Activated CD4-positive, alpha-beta T cell treated with anti-CD3 and anti-CD28 coated beads for 1 hour (primary cell): ENCODE measurements around the gene TEP1.

Experiments used
- DNase-seq: peaks from one replicate; pipeline ENCODE4 v3.0.0-alpha.2; 2020

Gene TEP1

GRCh38 chr14:20429801-20430669 lies 16.7 kb upstream of the TEP1 start:
- no peak for DNase-seq

GRCh38 chr14:20428802-20429201 lies 15.5 kb upstream of the TEP1 start:
- DNase-seq: no peak

GRCh38 chr14:20428010-20428365 lies 14.7 kb upstream of the TEP1 start:
- no peak for DNase-seq

- DNase-seq: no peak
Measured at GRCh38 chr14:20427231-20428009, 14.1 kb upstream of the TEP1 start.

- DNase-seq: no peak
Measured at GRCh38 chr14:20424851-20425250, 11.6 kb upstream of the TEP1 start.

GRCh38 chr14:20422886-20423285 lies 9.6 kb upstream of the TEP1 start:
- no peak for DNase-seq

- no peak for DNase-seq
Measured at GRCh38 chr14:20421267-20421666, 8.0 kb upstream of the TEP1 start.

- DNase-seq: no peak
Measured at GRCh38 chr14:20419419-20419818, 6.1 kb upstream of the TEP1 start.

- no peak for DNase-seq
Measured at GRCh38 chr14:20418501-20418909, 5.2 kb upstream of the TEP1 start.

- no peak for DNase-seq
Measured at GRCh38 chr14:20417250-20418186, 4.2 kb upstream of the TEP1 start.

- no peak for DNase-seq
Measured at GRCh38 chr14:20416223-20416622, 2.9 kb upstream of the TEP1 start.

- DNase-seq: no peak
Measured at GRCh38 chr14:20415782-20416206, 2.5 kb upstream of the TEP1 start.

GRCh38 chr14:20413744-20414082 lies 412 bp upstream of the TEP1 start:
- DNase-seq: no peak

- DNase-seq: no peak
Measured at GRCh38 chr14:20412411-20412810, 890 bp downstream of the TEP1 start.

GRCh38 chr14:20409226-20409625 lies 4.1 kb downstream of the TEP1 start:
- DNase-seq: no peak

GRCh38 chr14:20403521-20403920 lies 9.8 kb downstream of the TEP1 start:
- DNase-seq: no peak

GRCh38 chr14:20400965-20401593 lies 12.2 kb downstream of the TEP1 start:
- no peak for DNase-seq

GRCh38 chr14:20400589-20400964 lies 12.7 kb downstream of the TEP1 start:
- no peak for DNase-seq

GRCh38 chr14:20397511-20397910 lies 15.8 kb downstream of the TEP1 start:
- no peak for DNase-seq

GRCh38 chr14:20391505-20391904 lies 21.8 kb downstream of the TEP1 start:
- DNase-seq: no peak

- DNase-seq: no peak
Measured at GRCh38 chr14:20388159-20388558, 25.1 kb downstream of the TEP1 start.

GRCh38 chr14:20387576-20387975 lies 25.7 kb downstream of the TEP1 start:
- DNase-seq: no peak
